ENCODE measurements around the gene LTA4H. TPM values are rescaled to one million over a fixed set of nuclear protein-coding genes. Genes with fewer than 3 reads are reported as not detected.

LTA4H gene
- total and polyA plus RNA-seq, 8 donors, result 20.0 to 57.1 (median 31.0) TPM

DNA sequence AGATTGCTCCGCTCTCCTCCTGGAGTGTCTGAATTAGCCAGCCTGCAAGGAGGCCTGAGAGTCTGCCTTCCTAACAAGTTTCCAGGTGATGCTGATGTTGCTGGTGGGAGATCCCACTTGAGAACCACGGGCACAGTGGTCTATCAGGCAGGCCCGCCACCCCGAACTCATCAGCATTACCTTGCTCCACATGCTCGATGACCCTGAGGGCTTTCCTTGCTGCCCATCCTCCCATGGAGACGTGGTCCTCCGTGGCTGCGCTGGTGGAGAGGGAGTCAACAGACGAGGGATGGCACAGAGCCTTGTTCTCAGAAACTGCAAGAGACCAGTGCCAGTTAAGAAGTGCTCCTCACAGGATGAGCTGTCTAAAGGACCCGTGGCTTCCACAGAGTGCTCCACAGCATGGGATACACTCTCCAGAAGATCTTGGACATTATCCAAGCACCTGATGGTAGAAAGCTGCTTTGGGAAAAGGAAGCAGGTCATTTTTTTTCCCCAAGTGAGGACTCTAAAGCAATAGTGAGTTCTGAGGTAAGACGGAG lies 57.6 kb downstream of the LTA4H start:
- no peak overlapping the region for H3K27ac ChIP-seq
- no peak for ATAC-seq
- no peak for TF ChIP-seq CTCF (IDR thresholded peaks at IDR 0.05)
- intact Hi-C loops (cut with DNase I), result no loop called here
- WGBS, 2 donors, result 82 to 84% methylated on average over 11 of the region's 11 CpGs
- no peaks in the 10 kb centered on the region for H3K27me3 ChIP-seq
- H3K9me3 ChIP-seq, result no peaks in the 10 kb centered on the region
- H3K36me3 ChIP-seq, result no peaks in the 10 kb centered on the region
- no peak for DNase-seq
- no peaks in the 10 kb centered on the region for H3K4me1 ChIP-seq
- no peak overlapping the region for H3K4me3 ChIP-seq
- no peak for FAIRE-seq

DNA sequence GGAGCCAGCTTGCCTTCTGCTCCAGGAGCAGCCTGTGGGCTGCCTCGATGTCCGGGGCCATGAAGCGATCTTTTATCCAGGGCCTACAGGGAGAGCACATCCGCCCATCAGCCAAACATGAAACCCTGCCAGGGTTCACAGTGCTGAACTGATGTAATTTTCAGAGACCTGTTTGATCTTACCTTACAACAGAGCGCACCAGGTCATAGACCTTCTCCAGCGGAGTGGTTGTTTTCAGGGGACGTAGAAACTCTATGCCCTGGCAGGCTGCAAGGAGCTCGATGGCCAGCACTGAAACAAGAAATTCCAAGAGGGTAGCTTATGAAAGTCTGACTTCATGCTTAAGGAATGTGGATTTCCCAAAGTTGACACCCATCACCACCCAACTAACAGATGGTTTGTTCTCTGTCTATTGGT lies 59.0 kb downstream of the LTA4H start:
- Histone ChIP-seq H3K27me3 (no peaks in the 10 kb centered on the region), H3K36me3 (no peaks in the 10 kb centered on the region), H3K27ac (no peak overlapping the region), H3K4me1 (no peaks in the 10 kb centered on the region), H3K4me3 (no peak overlapping the region), H3K9me3 (no peaks in the 10 kb centered on the region)
- intact Hi-C loops (cut with DNase I), result no loop called here
- TF ChIP-seq CTCF (IDR thresholded peaks at IDR 0.05), result no peak
- DNase-seq, result no peak
- no peak for FAIRE-seq
- WGBS, 2 donors, result 91 to 92% methylated on average over 8 of the region's 8 CpGs
- ATAC-seq, result no peak

DNA sequence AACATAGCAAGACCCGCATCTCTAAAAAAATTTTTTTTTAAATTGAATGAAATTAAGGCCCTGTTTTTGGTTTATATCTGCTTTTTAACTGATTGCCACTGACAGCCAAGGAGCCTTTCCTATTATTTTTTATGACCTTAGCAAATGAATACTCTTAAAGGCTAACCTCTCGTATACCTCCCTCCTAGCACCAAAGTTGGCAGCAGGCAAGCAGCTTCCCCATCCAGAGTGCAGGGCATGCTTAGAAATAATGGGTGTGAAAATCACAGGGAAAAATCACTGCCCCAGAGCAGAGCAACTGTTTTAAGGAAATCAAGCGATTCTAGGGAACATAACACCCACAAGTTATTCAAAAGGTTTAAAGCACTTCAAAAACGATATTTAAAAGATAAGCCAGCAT lies 59.9 kb downstream of the LTA4H start:
- Histone ChIP-seq H3K27me3 (no peaks in the 10 kb centered on the region), H3K27ac (no peak overlapping the region), H3K36me3 (no peaks in the 10 kb centered on the region), H3K9me3 (no peaks in the 10 kb centered on the region), H3K4me1 (no peaks in the 10 kb centered on the region), H3K4me3 (no peak overlapping the region)
- ATAC-seq (no peak), DNase-seq (no peak), FAIRE-seq (no peak)
- intact Hi-C loops (cut with DNase I), result no loop called here
- TF ChIP-seq CTCF (IDR thresholded peaks at IDR 0.05), result no peak
- WGBS, 2 donors, result 78 to 84% methylated on average over 4 of the region's 4 CpGs

GRCh38 chr12:95974358-95974757 lies 61.0 kb downstream of the LTA4H start:
- ATAC-seq (no peak), FAIRE-seq (no peak), DNase-seq (no peak)
- H3K4me3 ChIP-seq, result no peak overlapping the region
- H3K27me3 ChIP-seq, result no peaks in the 10 kb centered on the region
- no peak overlapping the region for H3K27ac ChIP-seq
- no peak for TF ChIP-seq CTCF (IDR thresholded peaks at IDR 0.05)
- no peaks in the 10 kb centered on the region for H3K4me1 ChIP-seq
- no peaks in the 10 kb centered on the region for H3K36me3 ChIP-seq
- H3K9me3 ChIP-seq, result no peaks in the 10 kb centered on the region
- 39 to 47% methylated on average over 2 of the region's 2 CpGs for WGBS, 2 donors
- intact Hi-C loops (cut with DNase I), result no loop called here

DNA sequence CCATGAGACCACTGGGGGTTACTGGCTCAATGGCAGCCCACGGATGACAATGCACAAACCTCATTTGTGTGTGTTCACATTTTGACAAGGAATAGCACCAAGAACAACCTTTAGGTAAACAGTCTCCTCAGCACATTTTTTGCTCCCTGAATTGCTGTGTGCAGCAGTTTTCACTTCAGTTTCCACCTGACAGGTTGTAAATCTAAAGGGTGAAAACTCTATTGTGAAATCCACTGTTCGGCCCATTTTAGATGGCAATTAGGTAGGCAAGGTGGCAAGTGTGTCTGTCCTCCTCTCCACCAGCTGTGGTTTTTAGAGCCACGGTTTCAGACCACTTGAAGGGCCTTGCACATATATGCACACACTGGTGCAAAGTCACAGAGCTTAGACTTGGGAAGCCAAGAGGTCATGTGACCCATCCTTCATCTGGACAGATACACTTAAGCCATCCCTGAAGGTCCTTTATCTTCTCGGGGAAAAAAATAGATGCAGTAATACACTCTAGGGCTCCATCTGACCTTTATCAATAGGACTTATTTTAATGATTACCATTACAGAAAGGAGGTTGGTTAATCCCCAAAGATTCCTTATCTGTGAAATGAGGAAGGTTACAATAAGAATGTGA lies 62.4 kb downstream of the LTA4H start:
- Histone ChIP-seq H3K36me3 (no peaks in the 10 kb centered on the region), H3K9me3 (no peaks in the 10 kb centered on the region), H3K27ac (no peak overlapping the region), H3K27me3 (no peaks in the 10 kb centered on the region), H3K4me3 (no peak overlapping the region), H3K4me1 (no peaks in the 10 kb centered on the region)
- no peak for FAIRE-seq
- WGBS, 2 donors, result 67 to 71% methylated on average over 4 of the region's 4 CpGs
- intact Hi-C loops (cut with DNase I), result no loop called here
- DNase-seq, result no peak
- ATAC-seq, result no peak
- no peak for TF ChIP-seq CTCF (IDR thresholded peaks at IDR 0.05)

Measured in pancreas (tissue), 10 donors.